ENCODE measurements around the gene COG4.

The COG4 gene

GRCh38 chr16:70568601-70569237 lies 45.4 kb upstream of the COG4 start:
- DNase-seq (ENCODE audit: low read depth): peak; percentile 22
- no peak for TF ChIP-seq MYC (IDR thresholded peaks at IDR 0.05; ENCODE audit: low read depth, low read length)
- no peak for TF ChIP-seq POLR2A (IDR thresholded peaks at IDR 0.05; ENCODE audit: extremely low read depth, insufficient read length)
- TF ChIP-seq CTCF (IDR thresholded peaks at IDR 0.05; ENCODE audit: low read depth, low read length): no peak
- no peak for TF ChIP-seq MAX (IDR thresholded peaks at IDR 0.05; ENCODE audit: low read depth, low read length)
- no peak overlapping the region for H3K4me3 ChIP-seq (ENCODE audit: low read depth, low read length)

DNA sequence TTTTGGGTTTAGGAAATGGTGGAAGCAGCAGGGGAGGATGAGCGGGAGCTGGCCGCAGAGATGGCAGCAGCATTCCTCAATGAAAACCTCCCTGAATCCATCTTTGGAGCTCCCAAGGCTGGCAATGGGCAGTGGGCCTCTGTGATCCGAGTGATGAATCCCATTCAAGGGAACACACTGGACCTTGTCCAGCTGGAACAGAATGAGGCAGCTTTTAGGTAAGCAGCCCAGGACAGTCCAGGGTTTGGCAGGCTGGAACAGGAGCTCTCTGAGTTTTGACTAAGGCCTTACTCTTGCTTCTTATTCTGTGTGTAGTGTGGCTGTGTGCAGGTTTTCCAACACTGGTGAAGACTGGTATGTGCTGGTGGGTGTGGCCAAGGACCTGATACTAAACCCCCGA lies 41.7 kb upstream of the COG4 start:
- DNase-seq (ENCODE audit: low read depth): no peak
- no peak for TF ChIP-seq MAX (IDR thresholded peaks at IDR 0.05; ENCODE audit: low read depth, low read length)
- no peak for TF ChIP-seq MYC (IDR thresholded peaks at IDR 0.05; ENCODE audit: low read depth, low read length)
- no peak for TF ChIP-seq CTCF (IDR thresholded peaks at IDR 0.05; ENCODE audit: low read depth, low read length)
- no peak for TF ChIP-seq POLR2A (IDR thresholded peaks at IDR 0.05; ENCODE audit: extremely low read depth, insufficient read length)
- no peak overlapping the region for H3K4me3 ChIP-seq (ENCODE audit: low read depth, low read length)

GRCh38 chr16:70563636-70564035 lies 40.3 kb upstream of the COG4 start:
- DNase-seq (ENCODE audit: low read depth): no peak
- TF ChIP-seq MYC (IDR thresholded peaks at IDR 0.05; ENCODE audit: low read depth, low read length) (no peak), CTCF (IDR thresholded peaks at IDR 0.05; ENCODE audit: low read depth, low read length) (no peak), POLR2A (IDR thresholded peaks at IDR 0.05; ENCODE audit: extremely low read depth, insufficient read length) (no peak), MAX (IDR thresholded peaks at IDR 0.05; ENCODE audit: low read depth, low read length) (no peak)
- no peak overlapping the region for H3K4me3 ChIP-seq (ENCODE audit: low read depth, low read length)

DNA sequence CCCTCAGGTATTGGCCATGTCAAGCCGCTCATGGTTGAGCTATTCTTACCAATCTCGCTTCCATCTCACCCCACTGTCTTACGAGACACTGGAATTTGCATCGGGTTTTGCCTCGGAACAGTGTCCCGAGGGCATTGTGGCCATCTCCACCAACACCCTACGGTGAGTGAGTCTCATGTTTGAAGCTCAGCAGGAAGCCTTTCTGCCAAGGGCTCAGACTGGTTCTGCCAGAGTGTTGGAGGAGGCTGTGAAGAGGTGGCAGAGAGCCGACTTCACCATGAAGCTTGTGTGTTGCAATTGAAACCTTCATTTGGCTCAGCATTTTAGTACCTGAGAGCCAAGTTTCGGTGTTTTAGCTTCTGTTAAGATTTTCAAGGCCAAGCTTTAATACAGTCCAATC lies 38.3 kb upstream of the COG4 start:
- TF ChIP-seq POLR2A (IDR thresholded peaks at IDR 0.05; ENCODE audit: extremely low read depth, insufficient read length): no peak
- H3K4me3 ChIP-seq (ENCODE audit: low read depth, low read length): no peak overlapping the region
- DNase-seq (ENCODE audit: low read depth): no peak

DNA sequence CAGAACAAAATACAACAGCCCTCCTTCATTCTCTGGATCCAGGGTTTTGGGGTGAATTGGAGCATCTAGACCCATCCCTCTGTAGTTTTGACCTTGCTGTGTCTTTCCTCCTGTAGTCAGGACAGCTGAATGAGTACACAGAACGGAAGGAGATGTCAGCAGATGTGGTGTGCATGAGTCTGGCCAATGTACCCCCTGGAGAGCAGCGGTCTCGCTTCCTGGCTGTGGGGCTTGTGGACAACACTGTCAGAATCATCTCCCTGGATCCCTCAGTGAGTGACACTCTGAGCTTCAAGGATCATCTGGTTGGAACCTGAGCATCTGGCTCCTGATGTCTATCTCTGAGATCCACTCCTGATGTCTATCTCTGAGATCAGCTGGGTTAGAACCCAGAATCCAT lies 32.7 kb upstream of the COG4 start:
- no peak overlapping the region for H3K4me3 ChIP-seq (ENCODE audit: low read depth, low read length)
- TF ChIP-seq CTCF (IDR thresholded peaks at IDR 0.05; ENCODE audit: low read depth, low read length): no peak
- TF ChIP-seq MAX (IDR thresholded peaks at IDR 0.05; ENCODE audit: low read depth, low read length): no peak
- no peak for TF ChIP-seq MYC (IDR thresholded peaks at IDR 0.05; ENCODE audit: low read depth, low read length)
- no peak for TF ChIP-seq POLR2A (IDR thresholded peaks at IDR 0.05; ENCODE audit: extremely low read depth, insufficient read length)
- no peak for DNase-seq (ENCODE audit: low read depth)

DNA sequence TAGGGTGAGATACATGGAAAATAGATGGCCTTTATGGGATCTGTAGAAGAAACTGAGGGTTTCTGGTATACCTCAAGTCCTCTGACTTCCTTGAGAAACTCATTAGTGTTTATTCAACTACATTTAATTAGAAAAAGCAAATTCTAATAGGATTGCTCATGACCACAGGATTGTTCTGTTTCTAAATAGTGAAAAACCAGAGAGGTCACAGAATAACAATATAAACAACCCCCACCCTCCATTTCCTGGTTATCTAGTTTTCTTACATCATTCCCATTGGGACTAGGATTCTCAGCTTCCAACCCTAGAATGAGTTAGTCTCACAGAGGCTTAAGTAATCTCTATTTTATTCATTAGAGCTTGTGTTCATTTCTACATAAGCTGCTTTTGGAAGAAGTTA lies 30.3 kb upstream of the COG4 start:
- no peak for TF ChIP-seq MAX (IDR thresholded peaks at IDR 0.05; ENCODE audit: low read depth, low read length)
- no peak for TF ChIP-seq CTCF (IDR thresholded peaks at IDR 0.05; ENCODE audit: low read depth, low read length)
- no peak for TF ChIP-seq MYC (IDR thresholded peaks at IDR 0.05; ENCODE audit: low read depth, low read length)
- TF ChIP-seq POLR2A (IDR thresholded peaks at IDR 0.05; ENCODE audit: extremely low read depth, insufficient read length): no peak
- no peak for DNase-seq (ENCODE audit: low read depth)
- H3K4me3 ChIP-seq (ENCODE audit: low read depth, low read length): no peak overlapping the region

All from NB4 (cell line).